Calu3 (cell line): ENCODE measurements around the gene RPL28. TPM values are rescaled to one million over a fixed set of nuclear protein-coding genes. Genes with fewer than 3 reads are reported as not detected.

Source experiments
- BruUV-seq: library from RNA; stranded (reverse); fragments of 400-500 nt; replicated peaks from 2 replicates; lab custom pipeline; 2021; lab: Mats Ljungman, UMichigan
- CTCF ChIA-PET: fragments of 300-600 bp; sonication (Branson Sonifier 250); formaldehyde crosslinking; loops from one replicate; lab custom pipeline; 2022; ENCODE audit warnings: antibody characterized with exemption; lab: Charles Lee
- DNase-seq: peaks from one replicate; pipeline ENCODE4 v3.0.0; 2022
- H3K27ac Mint-ChIP-seq: one replicate; pipeline ENCODE4 v1.8.0; 2022; ENCODE audit warnings: mixed read lengths; ENCODE audit not compliant: unreplicated experiment
- H3K27me3 Mint-ChIP-seq: one replicate; pipeline ENCODE4 v1.8.0; 2022; ENCODE audit warnings: mixed read lengths; ENCODE audit not compliant: unreplicated experiment
- H3K36me3 Mint-ChIP-seq: one replicate; pipeline ENCODE4 v1.8.0; 2022; ENCODE audit warnings: mild to moderate bottlenecking, moderate library complexity, mixed read lengths; ENCODE audit not compliant: insufficient read depth, unreplicated experiment
- H3K4me1 Mint-ChIP-seq: one replicate; pipeline ENCODE4 v1.8.0; 2022; ENCODE audit warnings: mild to moderate bottlenecking, low read depth, mixed read lengths; ENCODE audit not compliant: unreplicated experiment
- H3K4me3 Mint-ChIP-seq: one replicate; pipeline ENCODE4 v1.8.0; 2022; ENCODE audit warnings: mild to moderate bottlenecking, low read depth, moderate library complexity, mixed read lengths; ENCODE audit not compliant: unreplicated experiment
- H3K9me3 Mint-ChIP-seq: one replicate; pipeline ENCODE4 v1.8.0; 2022; ENCODE audit warnings: low read depth, mixed read lengths; ENCODE audit not compliant: unreplicated experiment
- intact Hi-C: fragments of 100-400 bp; cut with micrococcal nuclease; formaldehyde crosslinking; loops from one replicate; pipeline ENCODE4 v1.10.0; 2022; ENCODE audit not compliant: unreplicated experiment
- total RNA-seq: library from RNA; stranded (reverse); gene quantifications from 2 replicates; pipeline ENCODE4 v1.2.3, GENCODE V29; 2022
- TF ChIP-seq, protein P1 (sequence below): fragments of 200-600 bp; IDR thresholded peaks from one replicate; pipeline ENCODE4 v1.8.0; 2022; ENCODE audit warnings: antibody characterized with exemption; ENCODE audit not compliant: unreplicated experiment

The RPL28 gene
- total RNA-seq, 1 experiment from 2014 or later, result 1,520 TPM

DNA sequence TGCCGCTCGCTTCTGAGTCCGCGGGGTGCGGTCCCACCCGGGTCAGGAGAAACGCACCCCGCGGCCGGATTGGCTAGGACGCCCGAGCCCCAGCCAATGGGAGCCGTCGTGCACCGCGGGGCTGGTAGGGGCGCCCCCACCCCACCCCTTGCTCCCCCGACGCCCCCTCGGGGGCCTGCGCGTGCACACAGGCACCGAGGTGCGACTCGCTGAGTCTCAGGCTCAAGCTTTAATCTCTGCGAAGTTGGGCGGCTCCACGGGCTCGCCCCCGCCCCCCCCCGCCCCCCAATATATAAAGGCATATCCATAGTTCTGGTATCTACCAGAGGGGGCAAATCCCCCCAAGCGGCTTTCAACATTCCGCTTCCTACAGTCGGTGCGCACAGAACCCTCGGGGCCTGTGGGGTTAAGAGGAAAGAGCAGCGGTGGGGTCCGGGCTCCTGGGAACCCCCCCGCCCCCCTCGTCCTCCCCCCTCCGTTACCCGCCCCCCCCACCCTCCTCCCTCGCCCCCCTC lies 31.0 kb upstream of the RPL28 start, which contains the start of gene COX6B2:
Gene COX6B2, minus strand, starts transcription at position 22 of the 515 bp plus-strand sequence. CDS start 198 bp downstream, outside the sequence.
- Mint-ChIP-seq H3K9me3 (no peaks in the 10 kb centered on the region), H3K4me1 (peaks cover 33% of the 10 kb centered on the region), H3K36me3 (peaks cover 22% of the 10 kb centered on the region), H3K27me3 (peaks cover 87% of the 10 kb centered on the region), H3K27ac (no peak within 1 kb of the TSS), H3K4me3 (peak within 1 kb of the TSS; percentile 79)
- TF ChIP-seq, protein P1, sequence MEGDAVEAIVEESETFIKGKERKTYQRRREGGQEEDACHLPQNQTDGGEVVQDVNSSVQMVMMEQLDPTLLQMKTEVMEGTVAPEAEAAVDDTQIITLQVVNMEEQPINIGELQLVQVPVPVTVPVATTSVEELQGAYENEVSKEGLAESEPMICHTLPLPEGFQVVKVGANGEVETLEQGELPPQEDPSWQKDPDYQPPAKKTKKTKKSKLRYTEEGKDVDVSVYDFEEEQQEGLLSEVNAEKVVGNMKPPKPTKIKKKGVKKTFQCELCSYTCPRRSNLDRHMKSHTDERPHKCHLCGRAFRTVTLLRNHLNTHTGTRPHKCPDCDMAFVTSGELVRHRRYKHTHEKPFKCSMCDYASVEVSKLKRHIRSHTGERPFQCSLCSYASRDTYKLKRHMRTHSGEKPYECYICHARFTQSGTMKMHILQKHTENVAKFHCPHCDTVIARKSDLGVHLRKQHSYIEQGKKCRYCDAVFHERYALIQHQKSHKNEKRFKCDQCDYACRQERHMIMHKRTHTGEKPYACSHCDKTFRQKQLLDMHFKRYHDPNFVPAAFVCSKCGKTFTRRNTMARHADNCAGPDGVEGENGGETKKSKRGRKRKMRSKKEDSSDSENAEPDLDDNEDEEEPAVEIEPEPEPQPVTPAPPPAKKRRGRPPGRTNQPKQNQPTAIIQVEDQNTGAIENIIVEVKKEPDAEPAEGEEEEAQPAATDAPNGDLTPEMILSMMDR, result no peak
- intact Hi-C loops, result no loop called here
- CTCF ChIA-PET, result interaction anchor here (0.8 to 1.1 kb wide), 2 partner anchors 15 to 283 kb away, joined by 3 to 4 read pairs; partner anchors contain the start of gene KMT5C
- no peak for DNase-seq
- no TSS peak for BruUV-seq

DNA sequence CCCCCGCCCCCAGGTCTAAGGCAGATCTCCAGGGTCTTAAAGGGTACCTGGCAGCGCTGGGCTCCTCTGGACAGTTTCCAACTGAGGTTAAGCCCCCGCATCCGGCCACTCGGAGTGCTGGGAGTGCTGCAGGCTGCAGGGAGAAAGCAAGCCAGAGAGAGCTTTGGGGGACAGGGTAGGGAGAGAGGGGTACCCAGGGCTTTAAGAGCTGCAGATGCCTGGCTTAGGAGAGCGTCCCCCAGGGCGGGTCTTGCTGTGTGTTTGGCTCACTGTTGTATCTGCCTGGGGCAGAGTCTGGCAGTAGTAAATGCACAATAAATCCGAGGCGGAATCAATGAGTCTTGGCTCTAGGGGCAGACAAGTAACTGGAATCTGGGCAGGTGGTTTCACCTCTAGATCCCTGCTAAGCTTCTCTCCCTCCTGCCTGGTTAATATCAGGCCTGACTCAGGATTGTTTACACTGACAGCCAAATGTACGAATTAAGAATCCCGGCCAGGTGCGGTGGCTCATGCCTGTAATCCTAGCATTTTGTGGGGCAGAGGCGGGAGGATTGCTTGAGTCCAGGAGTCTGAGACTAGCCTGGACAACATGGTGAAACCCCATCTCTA lies 30.4 kb upstream of the RPL28 start:
- BruUV-seq, result no TSS peak
- TF ChIP-seq, protein P1, result no peak
- no peak overlapping the region for H3K4me3 Mint-ChIP-seq

DNA sequence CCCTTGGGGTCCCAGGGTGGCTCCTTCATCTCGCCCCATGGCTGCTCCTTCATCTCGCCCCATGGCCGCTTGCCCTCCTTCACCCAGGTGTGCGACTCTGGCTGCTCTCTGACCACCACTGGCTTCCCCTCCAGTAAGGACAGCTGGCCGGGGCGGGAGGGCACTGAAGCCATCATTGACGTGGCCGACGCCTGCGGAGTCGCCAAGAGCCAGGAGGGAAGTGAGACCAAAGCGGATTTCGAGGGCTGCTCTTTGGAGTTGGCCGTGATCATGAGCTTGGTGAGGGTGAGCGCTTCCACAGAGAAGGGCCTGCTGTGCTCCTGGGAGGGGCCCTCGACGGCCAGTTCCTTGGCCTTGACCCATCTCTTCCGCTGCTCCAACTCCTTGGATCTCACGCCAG lies 27.2 kb upstream of the RPL28 start:
- TF ChIP-seq, protein P1, result no peak
- no peaks in the 10 kb centered on the region for H3K9me3 Mint-ChIP-seq
- peaks cover 63% of the 10 kb centered on the region for H3K27me3 Mint-ChIP-seq
- H3K27ac Mint-ChIP-seq, result no peak overlapping the region
- intact Hi-C loops, result no loop called here
- CTCF ChIA-PET, result interaction anchor here (0.7 kb wide), 1 partner anchor 57 kb away, joined by 5 read pairs; no protein-coding TSS in a partner anchor
- H3K4me1 Mint-ChIP-seq, result no peaks in the 10 kb centered on the region
- BruUV-seq, result no TSS peak
- no peak overlapping the region for H3K4me3 Mint-ChIP-seq
- peaks cover 13% of the 10 kb centered on the region for H3K36me3 Mint-ChIP-seq
- DNase-seq, result no peak

More for the DNA sequence above, 30.4 kb upstream of the RPL28 start:
- no peak overlapping the region for H3K27ac Mint-ChIP-seq
- intact Hi-C loops, result no loop called here
- H3K9me3 Mint-ChIP-seq, result no peaks in the 10 kb centered on the region
- H3K36me3 Mint-ChIP-seq, result peaks cover 21% of the 10 kb centered on the region
- CTCF ChIA-PET, result interaction anchor here (0.7 to 1.1 kb wide), 3 partner anchors 16 to 282 kb away, joined by 3 to 4 read pairs (median 3); partner anchors contain the start of gene KMT5C
- DNase-seq, result no peak
- peaks cover 87% of the 10 kb centered on the region for H3K27me3 Mint-ChIP-seq
- H3K4me1 Mint-ChIP-seq, result peaks cover 31% of the 10 kb centered on the region

DNA sequence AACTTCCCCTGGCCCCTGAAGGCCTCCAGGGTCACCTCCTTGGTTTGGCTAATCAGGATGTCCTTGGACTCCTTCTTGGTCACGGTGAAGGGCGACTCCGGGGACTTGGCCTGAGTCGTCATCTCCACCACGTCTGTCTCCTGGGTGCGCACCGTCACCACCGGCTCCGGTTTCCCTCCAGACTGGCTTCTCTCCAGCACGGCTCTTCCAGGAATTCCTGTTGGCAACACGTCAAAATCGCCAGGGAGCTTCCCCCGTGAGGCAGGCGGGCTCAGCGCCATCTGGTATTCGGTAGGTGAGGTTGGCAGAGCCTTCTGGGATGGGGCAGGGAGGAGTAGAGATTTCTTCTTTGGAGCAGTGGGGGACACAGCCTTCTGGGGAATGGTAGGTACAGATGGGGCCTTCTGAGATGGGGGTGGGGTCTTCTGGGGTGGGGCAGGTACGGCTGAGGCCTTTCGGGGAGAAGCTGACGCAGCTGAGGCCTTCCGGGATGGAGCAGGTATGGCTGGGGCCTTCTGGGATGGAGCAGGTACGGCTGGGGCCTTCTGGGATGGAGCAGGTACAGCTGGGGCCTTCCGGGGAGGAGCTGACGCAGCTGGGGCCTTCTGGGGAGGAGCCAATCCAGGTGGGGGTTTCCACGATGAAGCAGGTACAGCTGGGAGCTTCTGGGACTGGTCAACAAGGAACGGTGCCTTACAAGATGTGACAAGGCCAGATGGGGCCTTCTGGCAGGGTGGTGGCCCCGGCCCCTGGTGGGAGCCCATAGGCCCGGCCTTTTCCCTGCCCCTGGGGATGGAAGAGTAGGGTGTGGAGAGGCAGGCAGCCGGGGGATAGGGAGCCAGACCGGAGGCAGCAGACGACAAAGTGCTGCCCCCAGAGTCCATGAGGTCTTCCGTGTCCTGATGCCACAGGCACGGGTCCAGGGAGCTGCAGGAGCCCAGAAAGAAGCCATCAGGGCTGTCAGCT lies 26.5 kb upstream of the RPL28 start:
- Mint-ChIP-seq H3K4me1 (no peaks in the 10 kb centered on the region), H3K36me3 (peaks cover 6% of the 10 kb centered on the region), H3K27ac (no peak overlapping the region), H3K4me3 (no peak overlapping the region), H3K27me3 (peaks cover 63% of the 10 kb centered on the region), H3K9me3 (no peaks in the 10 kb centered on the region)
- intact Hi-C loops, result no loop called here
- CTCF ChIA-PET, result interaction anchor here (0.6 to 0.7 kb wide), 2 partner anchors 57 to 342 kb away, joined by 3 to 5 read pairs; no protein-coding TSS in a partner anchor
- TF ChIP-seq, protein P1, result no peak
- DNase-seq, result no peak
- no TSS peak for BruUV-seq
